Panc1 (cell line): ENCODE results near the gene ABHD4. TPM values are rescaled to one million over a fixed set of nuclear protein-coding genes. Genes with fewer than 3 reads are reported as not detected.

Experiments
- ATAC-seq: fragments of 200-7000 bp; cut with Tn5 transposase; 2 replicates; pipeline ENCODE4 v1.9.1; 2020; ENCODE audit warnings: mild to moderate bottlenecking, moderate library complexity
- BruUV-seq: library from RNA; stranded (reverse); fragments of 400-500 nt; replicated peaks from 2 replicates; lab custom pipeline; 2021; lab: Mats Ljungman, UMichigan
- CTCF ChIA-PET: fragments of 300-600 bp; sonication (Branson Sonifier 250); formaldehyde crosslinking; loops from one replicate; lab custom pipeline; 2022; ENCODE audit warnings: antibody characterized with exemption; lab: Charles Lee
- POLR2A ChIA-PET: fragments of 300-600 bp; sonication (Branson Sonifier 250); formaldehyde crosslinking; loops from one replicate; lab custom pipeline; 2022; ENCODE audit warnings: antibody characterized with exemption; lab: Charles Lee
- DNase-seq: peaks from one replicate; pipeline ENCODE4 v3.0.0-alpha.2; 2010; ENCODE audit warnings: low read depth, low spot score
- H3K27ac ChIP-seq: 2 replicates; pipeline ENCODE4 v1.5.1; 2011; ENCODE audit warnings: mild to moderate bottlenecking, low read length, inconsistent platforms
- H3K27me3 ChIP-seq: fragments of 200-500 bp; sonication (Bioruptor generic); 2 replicates; pipeline ENCODE4 v1.6.0; 2014; ENCODE audit warnings: low read length, inconsistent platforms; ENCODE audit not compliant: control insufficient read depth, insufficient read depth
- H3K36me3 ChIP-seq: fragments of 200-500 bp; sonication (Bioruptor generic); 2 replicates; pipeline ENCODE4 v1.5.1; 2014; ENCODE audit warnings: inconsistent platforms, mild to moderate bottlenecking, low read length, moderate library complexity; ENCODE audit not compliant: control insufficient read depth, insufficient read depth
- H3K4me1 ChIP-seq: 2 replicates; pipeline ENCODE4 v1.5.1; 2011; ENCODE audit warnings: inconsistent platforms, mild to moderate bottlenecking, low read length, moderate library complexity; ENCODE audit not compliant: control insufficient read depth, insufficient read depth
- H3K4me3 ChIP-seq, 2 experiments: 2 replicates each; pipeline ENCODE4 v1.5.1; 2011 to 2012; ENCODE audit warnings: low read depth in 2 of 2, low read length in 2 of 2, mild to moderate bottlenecking in 2 of 2, inconsistent platforms in 1 of 2, moderate library complexity in 1 of 2
- H3K9me3 ChIP-seq: fragments of 200-500 bp; sonication (Bioruptor generic); 2 replicates; pipeline ENCODE4 v1.5.1; 2014; ENCODE audit warnings: low read depth, mild to moderate bottlenecking, inconsistent platforms, low read length, moderate library complexity; ENCODE audit not compliant: control insufficient read depth, insufficient read depth
- POLR2AphosphoS5 ChIP-seq: IDR thresholded peaks from 2 replicates; pipeline ENCODE4 v1.6.1; 2012; ENCODE audit warnings: mild to moderate bottlenecking, low read depth, low read length, moderate library complexity
- SIN3A ChIP-seq: IDR thresholded peaks from 2 replicates; pipeline ENCODE4 v1.6.1; 2012; ENCODE audit warnings: low read depth, mild to moderate bottlenecking, low read length, moderate library complexity, borderline replicate concordance; ENCODE audit not compliant: insufficient read depth
- TCF7L2 ChIP-seq: IDR thresholded peaks from 2 replicates; pipeline ENCODE4 v1.6.1; 2011; ENCODE audit warnings: mild to moderate bottlenecking, low read depth, low read length, inconsistent platforms
- in situ Hi-C: cut with HindIII; loops from 2 replicates; pipeline ENCODE4 v1.10.0; 2016; ENCODE audit warnings: low sequenced_read_pairs, low pct_unique_long_range_greater_than_20kb
- intact Hi-C: fragments of 100-400 bp; cut with micrococcal nuclease; formaldehyde crosslinking; loops from one replicate; pipeline ENCODE4 v1.10.0; 2022; ENCODE audit not compliant: unreplicated experiment
- total RNA-seq: library from RNA; stranded (reverse); gene quantifications from one replicate; pipeline ENCODE4 v1.2.1, GENCODE V29; 2021; ENCODE audit not compliant: unreplicated experiment
- TF ChIP-seq, protein P1 (sequence below), 2 experiments: IDR thresholded peaks; 2 replicates each; pipeline ENCODE4 v1.6.1; 2011 to 2012; ENCODE audit warnings: low read depth in 2 of 2, control low read depth in 1 of 2, low read length in 1 of 2, mild to moderate bottlenecking in 1 of 2, moderate library complexity in 1 of 2; ENCODE audit not compliant: insufficient read depth in 1 of 2
- TF ChIP-seq, protein P2 (sequence below): fragments of 450-650 bp; IDR thresholded peaks from 2 replicates; pipeline ENCODE4 v1.5.1; 2017; ENCODE audit warnings: mild to moderate bottlenecking

ABHD4 gene
- total RNA-seq, 1 experiment from 2014 or later, result 5.1 TPM

DNA sequence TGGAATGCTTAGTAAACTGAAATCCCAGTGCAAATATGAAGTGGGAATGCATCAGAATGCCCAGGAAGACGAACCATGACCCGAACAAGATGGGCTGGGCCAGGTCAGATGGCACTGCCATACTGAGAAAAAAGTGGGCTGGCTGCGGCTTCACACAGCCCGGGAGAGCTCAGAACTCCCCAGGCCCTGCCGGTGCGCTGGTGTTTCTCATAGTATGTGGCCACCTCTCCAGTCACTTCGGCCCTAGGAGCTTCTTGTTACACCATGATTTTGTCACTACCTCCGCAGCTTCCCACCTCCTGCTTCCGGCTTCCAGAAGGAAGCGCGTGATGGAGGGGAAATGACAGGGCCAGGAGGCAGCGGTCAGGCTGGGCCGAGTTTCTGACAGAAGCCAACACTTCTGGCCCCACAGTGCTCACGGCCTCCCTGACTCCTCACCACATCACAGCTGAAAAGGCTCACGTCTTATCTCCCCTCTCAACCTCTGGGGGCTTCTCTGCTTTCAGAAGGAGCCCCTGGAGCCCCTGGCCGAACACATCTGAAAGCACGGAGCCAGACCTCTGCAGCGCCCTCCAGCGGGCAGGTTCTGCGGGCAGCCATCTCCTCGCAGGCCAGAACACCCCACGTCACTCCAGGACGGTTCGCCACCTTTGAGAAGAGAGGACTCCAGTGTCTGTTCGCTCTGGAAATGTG lies 39.7 kb upstream of the ABHD4 start:
- CTCF ChIA-PET, result interaction anchor here (0.6 kb wide), 1 partner anchor 66 kb away, joined by 5 read pairs; no protein-coding TSS in a partner anchor
- Histone ChIP-seq H3K4me1 (0 out of 2 replicates have a peak, but pooled peaks cover 2% of the 10 kb centered on the region), H3K36me3 (no peaks in the 10 kb centered on the region), H3K9me3 (no peaks in the 10 kb centered on the region), H3K4me3 (no peak overlapping the region), H3K27ac (no peak overlapping the region), H3K27me3 (no peaks in the 10 kb centered on the region)
- ATAC-seq (no peak), DNase-seq (no peak)
- in situ Hi-C loops, result no loop called here
- intact Hi-C loops, result loop anchor here (5.0 kb wide), 1 partner anchor 94 kb away; no protein-coding TSS in a partner anchor
- POLR2A ChIA-PET, result no interaction called here
- no TSS peak for BruUV-seq
- TF ChIP-seq, protein P1, sequence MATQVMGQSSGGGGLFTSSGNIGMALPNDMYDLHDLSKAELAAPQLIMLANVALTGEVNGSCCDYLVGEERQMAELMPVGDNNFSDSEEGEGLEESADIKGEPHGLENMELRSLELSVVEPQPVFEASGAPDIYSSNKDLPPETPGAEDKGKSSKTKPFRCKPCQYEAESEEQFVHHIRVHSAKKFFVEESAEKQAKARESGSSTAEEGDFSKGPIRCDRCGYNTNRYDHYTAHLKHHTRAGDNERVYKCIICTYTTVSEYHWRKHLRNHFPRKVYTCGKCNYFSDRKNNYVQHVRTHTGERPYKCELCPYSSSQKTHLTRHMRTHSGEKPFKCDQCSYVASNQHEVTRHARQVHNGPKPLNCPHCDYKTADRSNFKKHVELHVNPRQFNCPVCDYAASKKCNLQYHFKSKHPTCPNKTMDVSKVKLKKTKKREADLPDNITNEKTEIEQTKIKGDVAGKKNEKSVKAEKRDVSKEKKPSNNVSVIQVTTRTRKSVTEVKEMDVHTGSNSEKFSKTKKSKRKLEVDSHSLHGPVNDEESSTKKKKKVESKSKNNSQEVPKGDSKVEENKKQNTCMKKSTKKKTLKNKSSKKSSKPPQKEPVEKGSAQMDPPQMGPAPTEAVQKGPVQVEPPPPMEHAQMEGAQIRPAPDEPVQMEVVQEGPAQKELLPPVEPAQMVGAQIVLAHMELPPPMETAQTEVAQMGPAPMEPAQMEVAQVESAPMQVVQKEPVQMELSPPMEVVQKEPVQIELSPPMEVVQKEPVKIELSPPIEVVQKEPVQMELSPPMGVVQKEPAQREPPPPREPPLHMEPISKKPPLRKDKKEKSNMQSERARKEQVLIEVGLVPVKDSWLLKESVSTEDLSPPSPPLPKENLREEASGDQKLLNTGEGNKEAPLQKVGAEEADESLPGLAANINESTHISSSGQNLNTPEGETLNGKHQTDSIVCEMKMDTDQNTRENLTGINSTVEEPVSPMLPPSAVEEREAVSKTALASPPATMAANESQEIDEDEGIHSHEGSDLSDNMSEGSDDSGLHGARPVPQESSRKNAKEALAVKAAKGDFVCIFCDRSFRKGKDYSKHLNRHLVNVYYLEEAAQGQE (IDR thresholded peaks at IDR 0.05; ENCODE audit: insufficient read depth in 1 of 2, low read depth in 2 of 2, low read length in 1 of 2), result no peak
- TF ChIP-seq, protein P2, sequence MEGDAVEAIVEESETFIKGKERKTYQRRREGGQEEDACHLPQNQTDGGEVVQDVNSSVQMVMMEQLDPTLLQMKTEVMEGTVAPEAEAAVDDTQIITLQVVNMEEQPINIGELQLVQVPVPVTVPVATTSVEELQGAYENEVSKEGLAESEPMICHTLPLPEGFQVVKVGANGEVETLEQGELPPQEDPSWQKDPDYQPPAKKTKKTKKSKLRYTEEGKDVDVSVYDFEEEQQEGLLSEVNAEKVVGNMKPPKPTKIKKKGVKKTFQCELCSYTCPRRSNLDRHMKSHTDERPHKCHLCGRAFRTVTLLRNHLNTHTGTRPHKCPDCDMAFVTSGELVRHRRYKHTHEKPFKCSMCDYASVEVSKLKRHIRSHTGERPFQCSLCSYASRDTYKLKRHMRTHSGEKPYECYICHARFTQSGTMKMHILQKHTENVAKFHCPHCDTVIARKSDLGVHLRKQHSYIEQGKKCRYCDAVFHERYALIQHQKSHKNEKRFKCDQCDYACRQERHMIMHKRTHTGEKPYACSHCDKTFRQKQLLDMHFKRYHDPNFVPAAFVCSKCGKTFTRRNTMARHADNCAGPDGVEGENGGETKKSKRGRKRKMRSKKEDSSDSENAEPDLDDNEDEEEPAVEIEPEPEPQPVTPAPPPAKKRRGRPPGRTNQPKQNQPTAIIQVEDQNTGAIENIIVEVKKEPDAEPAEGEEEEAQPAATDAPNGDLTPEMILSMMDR, result peak; percentile 35

DNA sequence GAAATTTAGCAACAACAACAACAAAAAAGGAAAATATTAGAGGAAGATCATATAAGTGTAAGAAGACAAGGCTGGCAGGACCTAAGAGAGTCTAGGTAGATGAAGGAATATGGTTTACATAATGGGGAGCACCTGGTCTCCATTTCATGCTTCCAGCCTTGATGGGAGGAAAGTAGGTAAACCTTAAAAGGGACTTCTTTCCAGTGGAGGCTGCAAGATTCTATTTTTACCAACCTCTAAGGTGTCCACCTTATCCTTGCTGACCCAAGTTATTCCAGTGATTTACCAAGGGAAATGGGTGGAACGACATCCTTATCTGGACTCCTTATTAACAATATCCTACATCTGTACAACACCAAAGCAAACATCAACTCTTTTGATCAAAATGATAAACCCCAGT lies 39.1 kb upstream of the ABHD4 start:
- BruUV-seq, result no TSS peak
- intact Hi-C loops, result loop anchor here (5.0 kb wide), 1 partner anchor 93 kb away; no protein-coding TSS in a partner anchor
- H3K4me1 ChIP-seq, result 0 out of 2 replicates have a peak, but pooled peaks cover 2% of the 10 kb centered on the region

More for the DNA sequence above, 39.1 kb upstream of the ABHD4 start:
- in situ Hi-C loops, result no loop called here
- Histone ChIP-seq H3K27ac (no peak overlapping the region), H3K4me3 (no peak overlapping the region), H3K36me3 (peaks cover under 1% of the 10 kb centered on the region), H3K9me3 (no peaks in the 10 kb centered on the region), H3K27me3 (no peaks in the 10 kb centered on the region)
- no peak for DNase-seq
- TF ChIP-seq, protein P1 (IDR thresholded peaks at IDR 0.05; ENCODE audit: insufficient read depth in 1 of 2, low read depth in 2 of 2, low read length in 1 of 2), result no peak
- TF ChIP-seq, protein P2, result no peak
- TF ChIP-seq SIN3A (no peak), POLR2AphosphoS5 (no peak), TCF7L2 (no peak)
- no peak for ATAC-seq
- ChIA-PET CTCF (no interaction called here), POLR2A (no interaction called here)
